Tibial nerve (tissue), 4 donors: ENCODE results near the gene FCN1.

Experiments used
- EP300 ChIP-seq, 2 donors: sonication (generic); formaldehyde crosslinking; IDR thresholded peaks; one replicate each; pipeline ENCODE4 v1.6.1; 2017; ENCODE audit warnings: antibody characterized with exemption in 2 of 2, mild to moderate bottlenecking in 1 of 2
- POLR2A ChIP-seq, 2 donors: fragments of 450-650 bp; IDR thresholded peaks; one replicate each; pipeline ENCODE4 v1.6.1; 2017; ENCODE audit warnings: antibody characterized with exemption in 2 of 2, mild to moderate bottlenecking in 2 of 2, moderate library complexity in 2 of 2
- TF ChIP-seq, protein P1 (sequence below), 5 experiments: fragments of 200-600 bp in 3 of 5; fragments of 450-650 bp in 2 of 5; sonication (generic) in 3 of 5; IDR thresholded peaks; one replicate each; pipeline ENCODE4 v1.5.1; 2016 to 2019; ENCODE audit warnings: antibody characterized with exemption in 5 of 5, mild to moderate bottlenecking in 3 of 5, moderate library complexity in 2 of 5

DNA sequence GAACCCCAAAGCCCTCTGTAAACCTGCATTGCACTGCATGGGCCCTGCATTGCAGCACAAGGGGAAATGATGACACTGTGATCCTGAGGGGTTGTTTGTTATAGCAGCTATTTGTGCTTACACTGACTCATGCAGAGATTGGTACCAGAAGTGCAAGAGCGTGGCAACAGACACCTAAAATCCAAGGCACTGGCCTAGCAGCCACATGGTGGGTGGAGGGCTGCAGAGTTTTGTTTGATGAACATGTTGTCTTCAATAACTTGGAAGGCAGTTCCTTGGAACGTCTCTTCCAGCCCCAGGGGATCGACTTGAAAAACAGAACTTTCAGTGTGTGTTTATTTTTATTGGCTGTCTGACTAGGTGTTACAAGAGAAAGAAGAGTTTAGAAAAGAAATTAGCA lies 22.6 kb downstream of the FCN1 start:
- TF ChIP-seq, protein P1, sequence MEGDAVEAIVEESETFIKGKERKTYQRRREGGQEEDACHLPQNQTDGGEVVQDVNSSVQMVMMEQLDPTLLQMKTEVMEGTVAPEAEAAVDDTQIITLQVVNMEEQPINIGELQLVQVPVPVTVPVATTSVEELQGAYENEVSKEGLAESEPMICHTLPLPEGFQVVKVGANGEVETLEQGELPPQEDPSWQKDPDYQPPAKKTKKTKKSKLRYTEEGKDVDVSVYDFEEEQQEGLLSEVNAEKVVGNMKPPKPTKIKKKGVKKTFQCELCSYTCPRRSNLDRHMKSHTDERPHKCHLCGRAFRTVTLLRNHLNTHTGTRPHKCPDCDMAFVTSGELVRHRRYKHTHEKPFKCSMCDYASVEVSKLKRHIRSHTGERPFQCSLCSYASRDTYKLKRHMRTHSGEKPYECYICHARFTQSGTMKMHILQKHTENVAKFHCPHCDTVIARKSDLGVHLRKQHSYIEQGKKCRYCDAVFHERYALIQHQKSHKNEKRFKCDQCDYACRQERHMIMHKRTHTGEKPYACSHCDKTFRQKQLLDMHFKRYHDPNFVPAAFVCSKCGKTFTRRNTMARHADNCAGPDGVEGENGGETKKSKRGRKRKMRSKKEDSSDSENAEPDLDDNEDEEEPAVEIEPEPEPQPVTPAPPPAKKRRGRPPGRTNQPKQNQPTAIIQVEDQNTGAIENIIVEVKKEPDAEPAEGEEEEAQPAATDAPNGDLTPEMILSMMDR (IDR thresholded peaks at IDR 0.05): no peak
- TF ChIP-seq EP300 (IDR thresholded peaks at IDR 0.05): peak in 1 of 2 donors; percentile 73
- no peak for TF ChIP-seq POLR2A (IDR thresholded peaks at IDR 0.05)
